Epithelial cell of proximal tubule (primary cell): ENCODE measurements around the gene XIRP2. TPM values are rescaled to one million over a fixed set of nuclear protein-coding genes. Genes with fewer than 3 reads are reported as not detected.
A peak's percentile ranks its signal among the peaks of the same experiment; 100 is the strongest.

Source experiments
- DNase-seq: peaks from one replicate; pipeline ENCODE4 v3.0.0-alpha.2; 2011; ENCODE audit warnings: low read depth
- H3K4me3 ChIP-seq: 2 replicates; pipeline ENCODE4 v1.5.1; 2011; ENCODE audit warnings: low read depth, mild to moderate bottlenecking, low read length
- total RNA-seq: library from RNA; depleted of rRNA; stranded (reverse); fragments of >200 nt; gene quantifications from 2 replicates; pipeline ENCODE4 v1.2.3, GENCODE V29; 2015
- TF ChIP-seq, protein P1 (sequence below): conservative IDR thresholded peaks from 2 replicates; pipeline ENCODE4 v1.5.1; 2012; ENCODE audit warnings: low read depth, mild to moderate bottlenecking, low read length

Gene XIRP2
- total RNA-seq, 1 donor from 2014 or later = not detected

GRCh38 chr2:167289651-167290410, 401.6 kb downstream of the XIRP2 start:
- no peak overlapping the region for H3K4me3 ChIP-seq
- TF ChIP-seq, protein P1, sequence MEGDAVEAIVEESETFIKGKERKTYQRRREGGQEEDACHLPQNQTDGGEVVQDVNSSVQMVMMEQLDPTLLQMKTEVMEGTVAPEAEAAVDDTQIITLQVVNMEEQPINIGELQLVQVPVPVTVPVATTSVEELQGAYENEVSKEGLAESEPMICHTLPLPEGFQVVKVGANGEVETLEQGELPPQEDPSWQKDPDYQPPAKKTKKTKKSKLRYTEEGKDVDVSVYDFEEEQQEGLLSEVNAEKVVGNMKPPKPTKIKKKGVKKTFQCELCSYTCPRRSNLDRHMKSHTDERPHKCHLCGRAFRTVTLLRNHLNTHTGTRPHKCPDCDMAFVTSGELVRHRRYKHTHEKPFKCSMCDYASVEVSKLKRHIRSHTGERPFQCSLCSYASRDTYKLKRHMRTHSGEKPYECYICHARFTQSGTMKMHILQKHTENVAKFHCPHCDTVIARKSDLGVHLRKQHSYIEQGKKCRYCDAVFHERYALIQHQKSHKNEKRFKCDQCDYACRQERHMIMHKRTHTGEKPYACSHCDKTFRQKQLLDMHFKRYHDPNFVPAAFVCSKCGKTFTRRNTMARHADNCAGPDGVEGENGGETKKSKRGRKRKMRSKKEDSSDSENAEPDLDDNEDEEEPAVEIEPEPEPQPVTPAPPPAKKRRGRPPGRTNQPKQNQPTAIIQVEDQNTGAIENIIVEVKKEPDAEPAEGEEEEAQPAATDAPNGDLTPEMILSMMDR = no peak
- DNase-seq = no peak

DNA sequence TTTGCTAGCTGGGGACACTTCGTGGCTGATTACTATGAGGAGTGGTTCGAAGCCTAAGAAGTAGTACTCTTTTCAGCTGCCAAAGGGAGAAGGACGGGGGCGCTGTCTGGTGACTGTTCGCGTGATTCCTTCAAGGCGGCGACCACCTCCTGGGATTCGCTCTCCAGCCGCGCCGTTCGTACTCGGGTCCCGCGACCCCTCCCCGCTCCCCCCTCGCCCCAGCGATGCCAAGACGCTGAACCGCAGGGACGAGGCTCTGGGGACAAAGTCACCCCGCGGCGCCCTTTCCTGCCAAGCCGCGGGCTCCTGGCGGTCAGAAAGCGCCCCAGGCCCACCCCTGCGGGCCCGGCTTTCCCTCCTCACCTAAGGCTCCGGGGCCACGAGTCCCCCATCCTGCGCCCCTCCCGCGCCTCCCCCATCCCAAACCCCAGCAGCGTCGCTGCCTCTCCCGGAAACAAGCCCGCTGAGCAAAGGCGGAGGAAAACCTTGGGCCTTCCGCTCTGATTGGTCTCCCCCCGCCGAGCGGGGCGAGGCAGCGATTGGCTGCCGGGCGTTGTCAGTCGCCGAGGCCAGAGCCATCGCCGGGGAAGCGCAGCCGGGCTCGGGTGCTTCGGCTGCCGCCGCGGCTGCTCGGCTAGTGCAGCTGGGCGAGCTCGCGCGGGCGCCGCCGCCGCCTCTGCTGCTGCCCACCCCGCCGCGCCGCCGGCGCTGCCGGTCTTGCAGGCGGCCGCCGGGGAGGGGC, 404.3 kb downstream of the XIRP2 start, which contains the start of gene B3GALT1:
TSS of gene B3GALT1 (plus strand) at position 572 of the 742 bp plus-strand sequence.
- DNase-seq = peak; percentile 33
- H3K4me3 ChIP-seq = peak within 1 kb of the TSS; percentile 73
- TF ChIP-seq, protein P1 = peak; percentile 31

GRCh38 chr2:167293172-167293781, 405.0 kb downstream of the XIRP2 start:
- peak overlapping the region; percentile 73 for H3K4me3 ChIP-seq
- DNase-seq = no peak
- TF ChIP-seq, protein P1 = no peak

GRCh38 chr2:167293943-167294775, 405.9 kb downstream of the XIRP2 start:
- TF ChIP-seq, protein P1 = no peak
- DNase-seq = no peak
- peak overlapping the region; percentile 73 for H3K4me3 ChIP-seq

- TF ChIP-seq, protein P1 = no peak
- DNase-seq = no peak
- H3K4me3 ChIP-seq = peak overlapping the region; percentile 73
Observed at GRCh38 chr2:167294776-167295140, 406.5 kb downstream of the XIRP2 start.

- TF ChIP-seq, protein P1 = no peak
- DNase-seq = no peak
- H3K4me3 ChIP-seq = no peak overlapping the region
Observed at GRCh38 chr2:167297292-167297691, 409.0 kb downstream of the XIRP2 start.
